Activated CD4-positive, CD25-positive, alpha-beta regulatory T cell treated with anti-CD3 and anti-CD28 coated beads, Interleukin-2, amount 50 U/mL, for 16 hours (primary cell): ENCODE results near the gene SHC2.
A peak's percentile ranks its signal among the peaks of the same experiment; 100 is the strongest.

Experiments used
- DNase-seq: peaks from one replicate; pipeline ENCODE4 v3.0.0-alpha.2; 2020; ENCODE audit warnings: low read depth, low spot score

The SHC2 gene

GRCh38 chr19:460877-461720 lies at the start of gene SHC2:
Gene SHC2, minus strand, starts transcription at chr19:461033. Its CDS starts 37 bp downstream, at chr19:460996.
- DNase-seq = no peak

GRCh38 chr19:508204-509150 lies 47.6 kb upstream of the SHC2 start:
- no peak for DNase-seq

GRCh38 chr19:507286-508203 lies 46.7 kb upstream of the SHC2 start, which contains the start of gene TPGS1:
Gene TPGS1, plus strand, starts transcription at chr19:507497. Its CDS starts 10 bp downstream, at chr19:507507.
- DNase-seq = peak; percentile 80

- DNase-seq = peak; percentile 93
Measured at GRCh38 chr19:506404-507285, 45.8 kb upstream of the SHC2 start.

GRCh38 chr19:504616-505015 lies 43.8 kb upstream of the SHC2 start:
- DNase-seq = no peak

- no peak for DNase-seq
Measured at GRCh38 chr19:501646-502045, 40.8 kb upstream of the SHC2 start.

GRCh38 chr19:498977-499623 lies 38.3 kb upstream of the SHC2 start:
- no peak for DNase-seq

- DNase-seq = no peak
Measured at GRCh38 chr19:498511-498891, 37.7 kb upstream of the SHC2 start.

GRCh38 chr19:497869-498510 lies 37.2 kb upstream of the SHC2 start:
- no peak for DNase-seq

GRCh38 chr19:497491-497868 lies 36.6 kb upstream of the SHC2 start:
- DNase-seq = no peak

- DNase-seq = no peak
Measured at GRCh38 chr19:496986-497385, 36.2 kb upstream of the SHC2 start.

- DNase-seq = no peak
Measured at GRCh38 chr19:496112-496665, 35.4 kb upstream of the SHC2 start, which contains the start of gene MADCAM1. Gene MADCAM1, plus strand, starts transcription at chr19:496486. Its CDS starts 14 bp downstream, at chr19:496500.

- no peak for DNase-seq
Measured at GRCh38 chr19:495402-496111, 34.7 kb upstream of the SHC2 start.

- no peak for DNase-seq
Measured at GRCh38 chr19:495081-495401, 34.2 kb upstream of the SHC2 start.

GRCh38 chr19:494171-495080 lies 33.6 kb upstream of the SHC2 start:
- no peak for DNase-seq

GRCh38 chr19:493391-494170 lies 32.7 kb upstream of the SHC2 start:
- no peak for DNase-seq
